DMS53 treated with DMSO at 0.1 percent for 48 hours (cell line): Measurements from ENCODE around the gene ADAMTS17.
"Not testable (repeated sequence)": the region's sequence is repeated elsewhere in the genome, so short reads cannot be mapped to it uniquely, and the experiment has no call there.

Experiments
- DNase-seq: peaks from one replicate; lab custom pipeline; 2025; ENCODE audit not compliant: unreplicated experiment; lab: John Stamatoyannopoulos, UW

ADAMTS17 gene

DNA sequence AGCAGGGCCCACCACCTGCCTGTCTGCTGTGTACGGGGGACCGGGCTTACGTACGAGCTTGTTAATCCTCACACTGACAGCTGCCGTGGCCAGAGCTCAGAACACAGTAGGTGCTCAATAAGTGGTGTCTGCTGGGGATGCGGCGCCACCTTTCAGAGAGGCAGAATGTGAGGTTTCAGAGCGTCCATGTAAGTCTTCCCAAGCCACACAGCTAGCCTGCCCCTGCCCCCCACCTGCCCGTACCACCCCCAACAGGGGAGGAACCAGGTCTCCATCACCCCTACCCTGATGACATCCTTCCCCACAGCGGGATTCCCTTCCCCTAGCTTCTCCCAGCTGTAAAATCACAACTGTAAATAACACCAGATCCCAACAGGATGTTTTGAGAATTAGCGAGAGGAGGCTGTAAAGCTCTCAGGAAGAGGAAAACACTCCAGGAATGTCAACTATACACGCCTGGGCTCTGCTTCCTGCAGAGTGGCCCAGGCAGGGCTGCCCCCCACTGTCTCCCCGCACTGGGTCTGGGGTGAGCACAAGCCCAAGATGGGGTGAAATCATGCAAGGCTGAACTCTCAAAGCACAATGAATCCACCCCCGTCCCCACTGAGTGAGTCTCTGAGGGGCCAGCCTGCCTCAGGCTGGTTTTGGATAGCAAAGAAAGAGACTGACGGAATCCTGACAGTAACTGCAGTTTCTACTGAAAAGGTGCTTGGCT is 358.4 kb downstream of the ADAMTS17 start:
- DNase-seq: no peak

DNA sequence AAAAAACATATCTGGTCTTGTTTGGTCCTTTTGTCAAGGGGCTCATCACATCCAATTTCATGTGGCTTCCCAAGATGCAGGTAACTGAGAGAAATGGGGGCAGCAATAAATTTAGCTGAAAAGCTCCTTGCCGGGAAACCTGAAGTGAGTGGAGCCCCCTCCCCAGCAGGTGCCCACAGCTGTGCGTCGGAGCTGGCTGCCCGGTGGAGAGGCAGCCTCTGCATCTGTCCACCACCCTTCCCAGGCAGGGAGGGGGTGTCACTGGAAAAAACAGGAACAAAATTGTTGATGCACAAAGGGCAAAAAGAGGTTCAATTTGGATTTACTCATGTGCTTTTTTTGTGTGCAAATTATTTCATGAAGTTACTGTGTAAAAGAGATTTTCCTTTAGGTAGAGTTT is 359.1 kb downstream of the ADAMTS17 start:
- no peak for DNase-seq

GRCh38 chr15:99981839-99982658 is 359.7 kb downstream of the ADAMTS17 start:
- no peak for DNase-seq

DNA sequence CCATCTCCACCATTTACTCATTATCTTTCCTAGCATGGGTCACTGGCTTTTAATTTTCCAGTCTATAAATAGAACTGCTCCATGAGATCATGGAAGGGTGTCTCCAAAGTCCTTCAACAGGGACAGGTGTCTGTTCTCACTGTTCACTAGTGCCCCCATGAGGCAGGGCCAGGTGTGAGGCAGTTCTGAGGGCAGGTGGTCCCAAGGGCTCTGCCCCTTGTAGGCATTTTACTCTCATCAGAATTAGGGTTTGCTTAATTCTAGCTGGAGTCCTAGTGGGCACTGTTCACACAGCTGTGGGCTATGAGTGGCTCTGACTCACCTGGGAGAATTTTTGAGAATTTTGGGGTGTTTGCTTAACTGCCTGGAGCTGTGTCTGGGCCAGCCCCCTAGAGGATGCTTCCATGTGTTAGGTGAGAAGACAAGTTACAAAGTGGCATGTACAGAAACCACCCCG is 360.6 kb downstream of the ADAMTS17 start:
- no peak for DNase-seq

GRCh38 chr15:99980752-99981151 is 361.0 kb downstream of the ADAMTS17 start:
- no peak for DNase-seq

DNA sequence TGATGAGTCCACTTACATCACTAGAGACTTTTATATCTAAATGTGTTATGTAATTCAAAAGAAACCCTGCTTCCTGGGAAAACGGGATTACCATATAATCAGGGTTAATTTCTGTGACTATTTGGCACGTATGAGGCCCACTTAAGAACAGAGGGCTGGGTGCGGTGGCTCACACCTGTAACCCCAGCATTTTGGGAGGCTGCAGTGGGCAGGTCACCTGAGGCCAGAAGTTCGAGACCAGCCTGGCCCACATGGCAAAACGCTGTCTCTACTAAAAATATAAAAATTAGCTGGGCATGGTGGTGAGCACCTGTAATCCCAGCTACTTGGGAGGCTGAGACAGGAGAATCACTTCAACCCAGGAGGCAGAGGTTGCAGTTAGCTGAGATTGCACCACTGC is 361.9 kb downstream of the ADAMTS17 start:
- not testable (repeated sequence) for DNase-seq

DNA sequence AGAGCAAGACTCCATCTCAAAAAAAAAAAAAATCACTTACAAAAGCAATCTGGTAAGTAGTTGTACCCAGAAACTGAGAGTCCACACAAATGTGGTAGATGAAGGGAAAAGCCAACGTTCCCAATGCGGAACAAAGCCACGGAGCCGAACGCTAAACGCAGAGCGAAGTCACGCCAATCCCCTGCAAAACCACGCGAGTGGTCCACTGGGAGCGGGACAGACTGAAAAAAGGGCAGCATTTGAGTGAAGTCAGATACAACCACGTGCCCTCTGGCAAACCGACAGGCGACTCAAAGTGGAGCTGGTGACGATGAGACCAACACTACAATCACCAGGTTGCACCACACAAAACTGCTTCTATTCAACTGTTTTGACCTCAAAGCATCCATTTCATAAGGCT is 362.4 kb downstream of the ADAMTS17 start:
- no peak for DNase-seq

GRCh38 chr15:99978426-99978825 is 363.3 kb downstream of the ADAMTS17 start:
- no peak for DNase-seq

DNA sequence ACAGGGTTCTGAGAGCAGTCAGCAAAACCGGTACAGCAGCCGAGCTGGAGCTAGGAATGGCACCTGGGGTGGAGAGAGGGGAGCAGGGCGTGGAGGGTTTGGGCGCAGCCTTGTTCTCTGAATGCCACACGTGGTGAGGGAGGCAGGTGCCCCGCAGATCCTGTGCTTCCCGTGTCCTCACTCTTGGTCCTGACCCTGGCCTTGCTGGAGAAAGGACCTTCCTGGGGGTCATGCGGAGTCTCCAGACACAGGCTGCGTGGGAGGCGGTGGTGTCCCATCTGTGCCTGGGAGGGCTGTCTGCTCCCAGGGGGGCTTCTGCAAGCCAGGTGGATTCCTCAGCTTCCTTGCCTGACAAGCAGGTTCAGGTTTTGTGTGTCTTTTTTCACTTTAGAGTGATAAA is 363.8 kb downstream of the ADAMTS17 start:
- no peak for DNase-seq

- DNase-seq: no peak
These were observed 364.9 kb downstream of the ADAMTS17 start for GRCh38 chr15:99976811-99977271.

- no peak for DNase-seq
These were observed 365.8 kb downstream of the ADAMTS17 start for GRCh38 chr15:99976000-99976399.

GRCh38 chr15:99974246-99974645 is 367.5 kb downstream of the ADAMTS17 start:
- DNase-seq: no peak

- DNase-seq: no peak
These were observed 368.4 kb downstream of the ADAMTS17 start for GRCh38 chr15:99973351-99973750.

GRCh38 chr15:99970891-99971430 is 370.8 kb downstream of the ADAMTS17 start:
- no peak for DNase-seq

- DNase-seq: no peak
These were observed 372.4 kb downstream of the ADAMTS17 start for GRCh38 chr15:99969261-99969920.

DNA sequence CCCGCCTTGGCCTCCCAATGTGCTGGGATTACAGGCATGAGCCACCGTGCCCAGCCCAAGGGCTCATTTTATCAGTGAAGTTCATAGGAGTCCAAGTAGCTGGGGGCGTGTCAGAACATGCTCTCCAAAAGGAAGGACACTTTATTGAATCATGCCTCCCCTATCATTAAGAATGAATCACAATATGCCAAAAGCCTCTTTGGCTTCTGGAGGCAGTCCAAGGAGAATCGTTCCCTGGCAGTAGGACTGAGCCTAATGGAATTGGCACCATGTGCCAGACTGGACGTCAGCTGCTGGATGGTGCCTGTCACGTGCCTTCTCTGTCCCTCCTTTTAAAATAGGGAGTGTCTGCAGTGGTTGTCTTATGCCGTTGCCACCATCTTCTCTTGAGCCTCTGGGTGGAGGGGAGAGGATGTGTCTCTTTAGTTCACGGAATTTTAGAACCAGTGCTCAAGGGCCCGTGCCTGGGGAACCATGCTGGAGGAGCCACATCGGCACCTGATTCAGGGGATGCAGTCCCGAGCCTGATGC is 373.9 kb downstream of the ADAMTS17 start:
- no peak for DNase-seq

DNA sequence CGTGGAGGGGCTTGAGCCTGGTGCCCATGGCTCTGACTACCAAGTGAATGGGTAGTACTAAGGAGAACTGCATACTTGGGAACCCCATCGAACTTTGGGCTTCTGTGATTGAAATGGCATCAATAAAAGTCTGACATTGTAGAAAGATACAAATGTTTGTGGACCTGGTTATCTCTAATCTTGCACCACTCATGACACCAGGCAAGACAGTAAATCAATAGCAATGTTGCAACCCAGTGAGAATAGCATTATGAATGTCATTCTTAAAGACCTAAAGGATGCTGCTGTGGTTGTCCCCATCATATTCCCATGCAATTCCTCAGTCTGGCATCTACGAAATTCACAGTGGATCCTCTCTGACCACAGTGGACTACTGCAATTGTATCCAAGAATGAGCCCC is 375.0 kb downstream of the ADAMTS17 start:
- DNase-seq: no peak

DNA sequence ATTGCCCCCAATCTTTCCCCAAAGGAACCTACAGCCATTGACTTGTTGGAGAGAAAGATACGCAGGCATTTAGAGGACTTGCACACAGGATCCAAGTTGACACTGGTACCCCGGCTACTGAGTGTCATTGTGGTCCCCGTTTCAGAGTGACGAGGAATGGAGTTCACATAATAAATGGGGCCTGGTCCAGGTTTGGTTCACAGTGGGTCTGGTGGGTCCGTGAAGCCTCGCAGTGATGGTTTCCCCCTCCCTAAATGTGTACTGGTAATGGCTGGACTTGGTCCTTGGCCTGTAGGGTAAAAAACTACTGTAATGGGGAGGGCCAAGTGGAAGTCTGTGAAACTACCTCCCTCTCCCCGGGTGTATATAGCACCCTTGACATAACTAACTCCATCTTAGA is 376.4 kb downstream of the ADAMTS17 start:
- no peak for DNase-seq

GRCh38 chr15:99963976-99964375 is 377.8 kb downstream of the ADAMTS17 start:
- no peak for DNase-seq

DNA sequence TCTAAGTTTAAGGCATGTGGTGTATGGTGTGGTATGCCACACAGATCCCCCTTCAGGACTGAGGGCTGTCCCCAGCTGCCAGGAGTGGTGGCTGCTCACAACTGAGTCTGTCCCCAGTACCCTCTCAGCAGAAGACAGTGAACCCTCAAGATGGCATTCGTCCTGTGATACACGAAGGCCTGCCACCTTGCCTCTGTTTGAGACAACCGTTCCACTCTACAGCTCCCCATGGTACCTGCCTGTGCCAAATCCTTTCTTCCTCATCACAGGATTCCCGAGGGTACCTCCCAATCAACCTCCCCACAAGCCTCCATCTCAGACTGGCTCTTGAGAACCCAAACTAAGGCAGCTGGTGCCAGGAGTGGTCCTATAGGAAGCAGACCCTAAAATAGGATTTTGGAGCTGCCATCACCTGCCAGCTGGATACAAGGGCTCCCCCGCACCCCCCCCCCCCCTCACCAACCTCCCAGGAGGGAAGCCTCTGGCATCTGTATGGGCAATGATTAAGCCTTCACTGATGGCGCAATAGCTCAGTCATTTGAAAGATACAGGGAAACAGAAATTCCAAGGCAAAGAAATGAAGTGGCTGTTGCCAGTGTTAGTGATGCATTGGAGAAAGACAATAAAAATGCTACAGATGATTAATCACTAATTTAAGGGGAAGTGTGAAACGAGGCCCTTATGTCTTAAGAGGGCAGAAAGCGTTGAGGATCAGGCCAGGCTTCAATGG is 378.5 kb downstream of the ADAMTS17 start:
- DNase-seq: no peak
